Muscle layer of duodenum (tissue), 2 donors: ENCODE data around the gene FGFR3.

Source experiments
- H3K27ac ChIP-seq: one replicate; pipeline ENCODE4 v1.7.0; 2013; ENCODE audit warnings: mild to moderate bottlenecking, low read length
- H3K27me3 ChIP-seq: one replicate; pipeline ENCODE4 v1.7.0; 2013; ENCODE audit warnings: low read depth, mild to moderate bottlenecking, control low read depth, low read length
- H3K36me3 ChIP-seq, 2 donors: one replicate each; pipeline ENCODE4 v1.7.0; 2013; ENCODE audit warnings: low read length in 2 of 2, control low read depth in 1 of 2, mild to moderate bottlenecking in 1 of 2; ENCODE audit not compliant: insufficient read depth in 2 of 2, control insufficient read depth in 1 of 2
- H3K4me1 ChIP-seq, 2 donors: one replicate each; pipeline ENCODE4 v1.7.0; 2013; ENCODE audit warnings: low read length in 2 of 2, mild to moderate bottlenecking in 2 of 2, control low read depth in 1 of 2, moderate library complexity in 1 of 2; ENCODE audit not compliant: insufficient read depth in 2 of 2, control insufficient read depth in 1 of 2
- H3K4me3 ChIP-seq, 2 donors: one replicate each; pipeline ENCODE4 v1.7.0; 2013; ENCODE audit warnings: low read length in 2 of 2, low read depth in 1 of 2, mild to moderate bottlenecking in 1 of 2
- H3K9me3 ChIP-seq, 2 donors: one replicate each; pipeline ENCODE4 v1.7.0; 2013; ENCODE audit warnings: low read length in 2 of 2, control low read depth in 1 of 2, mild to moderate bottlenecking in 1 of 2; ENCODE audit not compliant: control insufficient read depth in 1 of 2
- donor health status: healthy.

The FGFR3 gene

GRCh38 chr4:1749826-1750225, 43.3 kb upstream of the FGFR3 start:
- Histone ChIP-seq H3K9me3 (no peaks in the 10 kb centered on the region), H3K27me3 (no peaks in the 10 kb centered on the region), H3K4me3 (no peak overlapping the region), H3K4me1 (peaks cover 0 to 6% of the 10 kb centered on the region in 2 donors), H3K36me3 (no peaks in the 10 kb centered on the region), H3K27ac (no peak overlapping the region)

- Histone ChIP-seq H3K4me3 (no peak overlapping the region), H3K27me3 (no peaks in the 10 kb centered on the region), H3K36me3 (no peaks in the 10 kb centered on the region), H3K27ac (no peak overlapping the region), H3K9me3 (no peaks in the 10 kb centered on the region), H3K4me1 (peaks cover 0 to 6% of the 10 kb centered on the region in 2 donors)
Measured at GRCh38 chr4:1750381-1751154, 42.5 kb upstream of the FGFR3 start.

- Histone ChIP-seq H3K27ac (no peak overlapping the region), H3K9me3 (no peaks in the 10 kb centered on the region), H3K4me3 (no peak overlapping the region), H3K36me3 (no peaks in the 10 kb centered on the region), H3K4me1 (peaks cover 0 to 6% of the 10 kb centered on the region in 2 donors), H3K27me3 (no peaks in the 10 kb centered on the region)
Measured at GRCh38 chr4:1751155-1751918, 41.8 kb upstream of the FGFR3 start.

GRCh38 chr4:1751919-1752283, 41.2 kb upstream of the FGFR3 start:
- Histone ChIP-seq H3K27me3 (no peaks in the 10 kb centered on the region), H3K4me3 (no peak overlapping the region), H3K36me3 (no peaks in the 10 kb centered on the region), H3K27ac (no peak overlapping the region), H3K9me3 (no peaks in the 10 kb centered on the region), H3K4me1 (peaks cover 0 to 6% of the 10 kb centered on the region in 2 donors)

- Histone ChIP-seq H3K9me3 (no peaks in the 10 kb centered on the region), H3K4me1 (peaks cover 0 to 6% of the 10 kb centered on the region in 2 donors), H3K27me3 (no peaks in the 10 kb centered on the region), H3K36me3 (no peaks in the 10 kb centered on the region), H3K27ac (no peak overlapping the region), H3K4me3 (no peak overlapping the region)
Measured at GRCh38 chr4:1752284-1753041, 40.6 kb upstream of the FGFR3 start.

- Histone ChIP-seq H3K4me3 (no peak overlapping the region), H3K9me3 (no peaks in the 10 kb centered on the region), H3K4me1 (peaks cover 0 to 4% of the 10 kb centered on the region in 2 donors), H3K27me3 (no peaks in the 10 kb centered on the region), H3K36me3 (no peaks in the 10 kb centered on the region), H3K27ac (no peak overlapping the region)
Measured at GRCh38 chr4:1753294-1753696, 39.8 kb upstream of the FGFR3 start.

- Histone ChIP-seq H3K4me3 (no peak overlapping the region), H3K4me1 (no peaks in the 10 kb centered on the region), H3K27me3 (no peaks in the 10 kb centered on the region), H3K9me3 (no peaks in the 10 kb centered on the region), H3K36me3 (no peaks in the 10 kb centered on the region), H3K27ac (no peak overlapping the region)
Measured at GRCh38 chr4:1753697-1754311, 39.3 kb upstream of the FGFR3 start.

GRCh38 chr4:1754336-1754735, 38.8 kb upstream of the FGFR3 start:
- Histone ChIP-seq H3K9me3 (no peaks in the 10 kb centered on the region), H3K36me3 (no peaks in the 10 kb centered on the region), H3K4me3 (no peak overlapping the region), H3K27me3 (no peaks in the 10 kb centered on the region), H3K27ac (no peak overlapping the region), H3K4me1 (no peaks in the 10 kb centered on the region)

- H3K4me1 ChIP-seq, result no peaks in the 10 kb centered on the region
- H3K9me3 ChIP-seq, result no peaks in the 10 kb centered on the region
- no peak overlapping the region for H3K4me3 ChIP-seq
- no peaks in the 10 kb centered on the region for H3K27me3 ChIP-seq
- no peaks in the 10 kb centered on the region for H3K36me3 ChIP-seq
- H3K27ac ChIP-seq, result no peak overlapping the region
Measured at GRCh38 chr4:1755297-1755696, 37.8 kb upstream of the FGFR3 start.

- Histone ChIP-seq H3K27me3 (no peaks in the 10 kb centered on the region), H3K36me3 (no peaks in the 10 kb centered on the region), H3K4me1 (no peaks in the 10 kb centered on the region), H3K9me3 (no peaks in the 10 kb centered on the region), H3K27ac (no peak overlapping the region), H3K4me3 (no peak overlapping the region)
Measured at GRCh38 chr4:1756079-1756478, 37.0 kb upstream of the FGFR3 start.
